Gastroesophageal sphincter (tissue), 4 donors: Measurements from ENCODE around the gene NTRK1. TPM values are rescaled to one million over a fixed set of nuclear protein-coding genes. Genes with fewer than 3 reads are reported as not detected.

Source experiments
- ATAC-seq: fragments of 150-250 bp; one replicate; pipeline ENCODE4 v1.9.1; 2016; ENCODE audit warnings: mild to moderate bottlenecking, moderate library complexity
- H3K27ac ChIP-seq, 4 donors: fragments of 200-600 bp; sonication (generic) in 3 of 4; 1 replicate in 3 of 4; 2 replicates in 1 of 4; pipeline ENCODE4 v1.5.1; 2016 to 2019
- H3K27me3 ChIP-seq: fragments of 200-600 bp; sonication (generic); one replicate; pipeline ENCODE4 v1.5.1; 2019
- H3K36me3 ChIP-seq, 2 donors: fragments of 200-600 bp; sonication (generic); one replicate each; pipeline ENCODE4 v1.5.1; 2019; ENCODE audit warnings: control low read depth in 1 of 2
- H3K4me1 ChIP-seq, 3 donors: fragments of 200-600 bp; sonication (generic); 1 replicate in 2 of 3; 2 replicates in 1 of 3; pipeline ENCODE4 v1.5.1; 2016 to 2019; ENCODE audit warnings: control low read depth in 2 of 3
- H3K4me3 ChIP-seq, 2 donors: fragments of 200-600 bp; sonication (generic); one replicate each; pipeline ENCODE4 v1.5.1; 2019; ENCODE audit warnings: mild to moderate bottlenecking in 1 of 2, moderate library complexity in 1 of 2
- H3K9me3 ChIP-seq, 3 donors: fragments of 200-600 bp; sonication (generic); one replicate each; pipeline ENCODE4 v1.5.1; 2017 to 2019; ENCODE audit warnings: control low read depth in 2 of 3
- EP300 ChIP-seq: sonication (generic); formaldehyde crosslinking; IDR thresholded peaks from one replicate; pipeline ENCODE4 v1.6.1; 2017; ENCODE audit warnings: antibody characterized with exemption, mild to moderate bottlenecking
- POLR2A ChIP-seq, 2 donors: fragments of 450-650 bp; IDR thresholded peaks; one replicate each; pipeline ENCODE4 v1.6.1; 2017; ENCODE audit warnings: antibody characterized with exemption in 2 of 2, mild to moderate bottlenecking in 2 of 2, moderate library complexity in 1 of 2
- POLR2AphosphoS5 ChIP-seq: sonication (generic); formaldehyde crosslinking; IDR thresholded peaks from one replicate; pipeline ENCODE4 v1.6.1; 2017; ENCODE audit warnings: antibody characterized with exemption
- WGBS, 2 donors: methylation state at CpG; one replicate each; pipeline ENCODE4 v1.1.5; 2018; ENCODE audit warnings: low coverage in 1 of 2; 5-methylcytosine and 5-hydroxymethylcytosine counted together
- total RNA-seq, 4 donors: library from RNA; depleted of rRNA; stranded (reverse); fragments of >200 nt; gene quantifications; one replicate each; pipeline ENCODE4 v1.1.0, GENCODE V29; 2016
- TF ChIP-seq, protein P1 (sequence below), 4 experiments: fragments of 200-600 bp in 2 of 4; fragments of 450-650 bp in 2 of 4; sonication (generic) in 1 of 4; IDR thresholded peaks; one replicate each; pipeline ENCODE4 v1.5.1; 2017 to 2019; ENCODE audit warnings: antibody characterized with exemption in 4 of 4, mild to moderate bottlenecking in 2 of 4, moderate library complexity in 2 of 4

Gene NTRK1
- 1 to 10 TPM in 2 of 4 donors, under 1 TPM in 2; 0.23 to 4.4 (median 0.72) TPM for total RNA-seq

DNA sequence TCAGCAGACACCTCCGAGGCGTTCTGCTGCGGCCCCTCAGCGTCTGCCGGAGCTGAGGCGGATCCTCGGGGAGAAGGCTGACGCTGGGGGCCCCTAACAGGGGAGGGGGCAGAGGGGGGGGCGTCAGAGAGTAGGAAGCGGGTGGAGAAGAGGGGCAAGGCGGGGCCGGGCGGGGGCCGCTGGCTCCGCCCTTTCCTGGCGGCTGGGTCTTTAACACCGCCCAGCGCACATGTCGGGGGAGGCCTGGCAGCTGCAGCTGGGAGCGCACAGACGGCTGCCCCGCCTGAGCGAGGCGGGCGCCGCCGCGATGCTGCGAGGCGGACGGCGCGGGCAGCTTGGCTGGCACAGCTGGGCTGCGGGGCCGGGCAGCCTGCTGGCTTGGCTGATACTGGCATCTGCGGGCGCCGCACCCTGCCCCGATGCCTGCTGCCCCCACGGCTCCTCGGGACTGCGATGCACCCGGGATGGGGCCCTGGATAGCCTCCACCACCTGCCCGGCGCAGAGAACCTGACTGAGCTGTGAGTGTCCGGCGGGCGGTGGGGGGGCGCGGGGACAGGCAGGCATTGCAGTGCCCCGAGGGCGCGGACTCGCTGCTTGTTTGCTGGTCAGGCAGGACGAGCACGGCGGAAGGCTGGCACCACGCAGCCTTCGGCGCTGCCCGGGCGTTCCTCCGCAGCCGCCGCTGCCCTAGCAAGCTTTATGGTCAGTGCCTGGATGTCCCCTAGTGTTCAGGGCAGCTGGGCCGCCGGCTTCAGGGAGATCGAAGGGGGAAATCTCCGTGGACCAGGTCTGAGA lies at the start of gene NTRK1:
NTRK1 (plus strand) TSS at position 238 of the 796 bp plus-strand sequence; CDS start at position 308, 70 bp downstream.
- ATAC-seq = peak; percentile 32
- H3K27me3 ChIP-seq = peaks cover 94% of the 10 kb centered on the region
- TF ChIP-seq, protein P1, sequence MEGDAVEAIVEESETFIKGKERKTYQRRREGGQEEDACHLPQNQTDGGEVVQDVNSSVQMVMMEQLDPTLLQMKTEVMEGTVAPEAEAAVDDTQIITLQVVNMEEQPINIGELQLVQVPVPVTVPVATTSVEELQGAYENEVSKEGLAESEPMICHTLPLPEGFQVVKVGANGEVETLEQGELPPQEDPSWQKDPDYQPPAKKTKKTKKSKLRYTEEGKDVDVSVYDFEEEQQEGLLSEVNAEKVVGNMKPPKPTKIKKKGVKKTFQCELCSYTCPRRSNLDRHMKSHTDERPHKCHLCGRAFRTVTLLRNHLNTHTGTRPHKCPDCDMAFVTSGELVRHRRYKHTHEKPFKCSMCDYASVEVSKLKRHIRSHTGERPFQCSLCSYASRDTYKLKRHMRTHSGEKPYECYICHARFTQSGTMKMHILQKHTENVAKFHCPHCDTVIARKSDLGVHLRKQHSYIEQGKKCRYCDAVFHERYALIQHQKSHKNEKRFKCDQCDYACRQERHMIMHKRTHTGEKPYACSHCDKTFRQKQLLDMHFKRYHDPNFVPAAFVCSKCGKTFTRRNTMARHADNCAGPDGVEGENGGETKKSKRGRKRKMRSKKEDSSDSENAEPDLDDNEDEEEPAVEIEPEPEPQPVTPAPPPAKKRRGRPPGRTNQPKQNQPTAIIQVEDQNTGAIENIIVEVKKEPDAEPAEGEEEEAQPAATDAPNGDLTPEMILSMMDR (IDR thresholded peaks at IDR 0.05) = no peak
- TF ChIP-seq POLR2AphosphoS5 = no peak

DNA sequence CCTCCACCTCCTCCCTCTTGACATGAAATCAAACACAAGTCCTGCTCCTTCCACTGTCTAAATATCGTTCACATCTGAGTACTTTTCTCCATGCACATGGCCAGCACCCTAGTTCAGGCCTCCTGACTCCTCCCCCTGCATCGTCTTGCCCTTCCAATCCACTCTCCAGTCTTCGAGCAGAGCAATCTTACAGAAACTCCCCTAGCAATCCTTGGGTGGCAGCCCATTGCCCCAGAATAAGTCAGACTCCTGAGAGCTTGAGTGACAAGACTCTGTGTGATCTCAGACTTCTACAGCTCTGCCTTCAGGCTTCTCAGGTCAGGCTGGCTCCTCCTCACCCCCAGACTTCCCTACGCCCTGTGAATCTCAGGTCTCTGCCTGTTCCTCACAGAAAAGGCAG lies 49.5 kb upstream of the NTRK1 start:
- no peak for ATAC-seq
- H3K4me3 ChIP-seq = no peak overlapping the region
- peaks cover 18% of the 10 kb centered on the region for H3K27me3 ChIP-seq
- no peak for TF ChIP-seq POLR2AphosphoS5
- TF ChIP-seq, protein P1 (IDR thresholded peaks at IDR 0.05) = no peak
- no peak for TF ChIP-seq POLR2A (IDR thresholded peaks at IDR 0.05)
- TF ChIP-seq EP300 = no peak
- H3K36me3 ChIP-seq = no peaks in the 10 kb centered on the region
- H3K27ac ChIP-seq = no peak overlapping the region
- no peaks in the 10 kb centered on the region for H3K9me3 ChIP-seq
- H3K4me1 ChIP-seq = peaks cover 0 to 33% (median 23%) of the 10 kb centered on the region in 3 donors
- WGBS, 2 donors = 57 to 65% methylated on average over 4 of the region's 4 CpGs

More for the DNA sequence above, at the start of gene NTRK1:
- 5% methylated on average over 4 of the region's 69 CpGs; no CpG with 5 or more reads in 1 of the 2 donors for WGBS, 2 donors
- Histone ChIP-seq H3K9me3 (no peaks in the 10 kb centered on the region), H3K4me1 (peaks cover 0 to 35% (median 22%) of the 10 kb centered on the region in 3 donors), H3K36me3 (no peaks in the 10 kb centered on the region), H3K27ac (no peak within 1 kb of the TSS), H3K4me3 (peak within 1 kb of the TSS in 1 of 2 donors; percentile 43)

DNA sequence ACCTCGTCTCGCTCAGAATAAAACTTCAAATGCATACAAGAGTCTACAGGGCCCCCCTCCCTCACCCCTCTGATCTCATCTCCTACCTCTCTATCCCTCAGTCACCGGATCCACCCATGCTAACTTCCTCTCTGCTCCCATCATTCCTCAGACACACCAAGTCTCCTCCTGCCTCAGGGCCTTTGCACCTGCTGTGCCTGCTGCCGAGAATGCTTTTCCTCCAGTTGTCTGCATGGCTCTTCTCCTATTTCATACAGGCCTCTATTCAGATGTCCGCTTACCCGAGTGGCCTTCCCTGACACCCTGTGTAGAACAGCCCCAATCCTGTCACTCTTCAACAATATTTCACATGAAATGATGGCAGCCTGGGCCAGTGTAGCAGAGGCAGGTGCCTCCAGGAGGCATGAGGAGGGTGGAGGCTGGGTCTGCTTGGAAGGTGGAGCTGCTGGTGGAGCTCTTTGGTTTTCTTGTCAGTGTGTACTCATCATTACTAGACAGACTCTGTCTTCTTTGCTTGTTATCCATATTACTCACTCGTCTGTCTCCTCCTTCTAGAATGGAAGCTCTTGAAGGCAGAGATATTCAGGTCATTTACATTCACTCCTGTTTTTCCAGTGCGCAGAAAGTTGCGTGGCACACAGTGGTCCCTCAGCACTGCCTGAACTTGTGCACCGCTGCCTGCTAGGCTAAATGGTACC lies 48.2 kb upstream of the NTRK1 start:
- WGBS, 2 donors = 97% methylated on average over 9 to 10 of the region's 10 CpGs
- ATAC-seq = no peak
- H3K4me1 ChIP-seq = peaks cover 0 to 22% (median 18%) of the 10 kb centered on the region in 3 donors
- H3K4me3 ChIP-seq = no peak overlapping the region
- H3K27ac ChIP-seq = no peak overlapping the region
- no peaks in the 10 kb centered on the region for H3K36me3 ChIP-seq
- TF ChIP-seq, protein P1 (IDR thresholded peaks at IDR 0.05) = no peak
- TF ChIP-seq POLR2AphosphoS5 (no peak), POLR2A (IDR thresholded peaks at IDR 0.05) (no peak), EP300 (no peak)
- peaks cover 18% of the 10 kb centered on the region for H3K27me3 ChIP-seq
- no peaks in the 10 kb centered on the region for H3K9me3 ChIP-seq

DNA sequence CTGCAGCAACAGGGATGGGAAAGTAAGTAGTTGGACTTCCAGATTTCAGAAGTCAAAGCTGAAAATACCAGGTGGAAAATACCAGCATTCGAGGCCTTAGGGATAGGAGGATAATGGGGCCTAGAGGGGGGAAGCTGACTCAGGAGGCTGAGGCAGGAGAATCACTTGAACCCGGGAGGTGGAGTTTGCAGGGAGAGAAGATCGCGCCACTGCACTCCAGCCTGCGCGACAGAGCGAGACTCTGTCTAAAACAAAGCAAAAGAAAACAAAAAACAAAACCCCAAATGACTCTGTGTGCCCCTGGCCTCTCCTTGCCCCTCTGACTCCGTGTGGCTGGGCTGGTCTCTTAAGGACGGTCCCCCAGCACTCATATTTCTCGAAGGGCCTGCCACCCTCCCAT lies 47.4 kb upstream of the NTRK1 start:
- H3K27me3 ChIP-seq = peaks cover 18% of the 10 kb centered on the region
- 36 to 79% methylated on average over 7 to 10 of the region's 10 CpGs for WGBS, 2 donors
- ATAC-seq = no peak

DNA sequence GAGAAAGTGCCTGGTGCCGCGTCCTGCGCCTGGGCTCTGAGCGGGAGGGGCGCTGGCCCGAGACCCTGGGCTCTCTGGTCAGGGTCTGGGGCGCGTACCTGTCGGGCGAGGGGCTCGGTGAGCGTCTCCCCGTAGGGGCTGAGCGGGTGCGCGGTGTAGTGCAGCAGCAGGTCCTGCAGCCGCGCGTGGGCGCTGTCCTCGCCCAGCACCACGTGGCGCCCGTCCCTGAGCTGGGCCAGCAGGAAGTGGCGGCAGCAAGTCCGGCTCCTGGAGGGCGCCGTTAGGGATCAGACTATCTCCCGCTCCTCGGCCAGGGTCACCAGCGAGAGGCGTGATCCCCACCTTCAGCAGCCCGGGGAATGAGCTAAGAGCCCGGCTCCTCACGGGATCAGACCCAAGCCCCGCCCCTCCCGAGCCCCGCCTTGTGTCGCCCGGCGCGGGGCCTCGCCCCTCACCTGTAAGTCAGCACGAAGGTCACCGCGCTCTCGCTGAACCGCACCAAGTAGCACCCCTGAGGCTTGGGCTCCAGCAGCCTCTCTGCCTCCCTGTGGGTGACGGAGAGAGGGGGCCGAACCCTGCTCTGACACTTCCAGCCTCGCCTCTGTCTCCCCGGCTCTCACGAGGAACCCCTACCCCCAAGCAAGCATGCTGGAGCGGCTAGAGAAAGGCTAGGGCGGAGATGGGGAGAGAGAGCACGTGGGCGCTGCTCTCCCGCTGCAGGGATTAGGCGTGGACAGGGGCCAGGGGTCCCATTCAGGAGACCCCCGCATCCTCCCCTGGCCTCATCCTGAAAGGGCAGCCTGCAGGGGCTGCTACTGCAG lies 46.7 kb upstream of the NTRK1 start:
- ATAC-seq = peak; percentile 64
- 40% methylated on average over 2 of the region's 60 CpGs; no CpG with 5 or more reads in 1 of the 2 donors for WGBS, 2 donors
- Histone ChIP-seq H3K27ac (peak overlapping the region in 2 of 4 donors; percentile 64 to 76), H3K36me3 (no peaks in the 10 kb centered on the region), H3K4me1 (peaks cover 0 to 22% (median 18%) of the 10 kb centered on the region in 3 donors), H3K9me3 (no peaks in the 10 kb centered on the region), H3K4me3 (peak overlapping the region; percentile 15 to 51), H3K27me3 (peaks cover 18% of the 10 kb centered on the region)
- TF ChIP-seq, protein P1 (IDR thresholded peaks at IDR 0.05) = peak in 3 of 4 experiments; percentile 55 to 77 (median 64)
- TF ChIP-seq POLR2AphosphoS5 = no peak

More for the DNA sequence above, 47.4 kb upstream of the NTRK1 start:
- no peaks in the 10 kb centered on the region for H3K36me3 ChIP-seq
- H3K9me3 ChIP-seq = no peaks in the 10 kb centered on the region
- peaks cover 0 to 22% (median 18%) of the 10 kb centered on the region in 3 donors for H3K4me1 ChIP-seq
- peak overlapping the region in 1 of 4 donors; percentile 76 for H3K27ac ChIP-seq
- TF ChIP-seq POLR2AphosphoS5 = no peak
- no peak for TF ChIP-seq EP300
- H3K4me3 ChIP-seq = peak overlapping the region in 1 of 2 donors; percentile 51
